GM18511 (cell line): ENCODE results near the gene PPP1R12B.
A peak's percentile ranks its signal among the peaks of the same experiment; 100 is the strongest.

Source experiments
- ATAC-seq: cut with Tn5 transposase; IDR thresholded peaks from one replicate; pipeline ENCODE4 v1.9.1; 2021; ENCODE audit warnings: mild to moderate bottlenecking, moderate library complexity; ENCODE audit not compliant: unreplicated experiment

PPP1R12B gene, protein sequence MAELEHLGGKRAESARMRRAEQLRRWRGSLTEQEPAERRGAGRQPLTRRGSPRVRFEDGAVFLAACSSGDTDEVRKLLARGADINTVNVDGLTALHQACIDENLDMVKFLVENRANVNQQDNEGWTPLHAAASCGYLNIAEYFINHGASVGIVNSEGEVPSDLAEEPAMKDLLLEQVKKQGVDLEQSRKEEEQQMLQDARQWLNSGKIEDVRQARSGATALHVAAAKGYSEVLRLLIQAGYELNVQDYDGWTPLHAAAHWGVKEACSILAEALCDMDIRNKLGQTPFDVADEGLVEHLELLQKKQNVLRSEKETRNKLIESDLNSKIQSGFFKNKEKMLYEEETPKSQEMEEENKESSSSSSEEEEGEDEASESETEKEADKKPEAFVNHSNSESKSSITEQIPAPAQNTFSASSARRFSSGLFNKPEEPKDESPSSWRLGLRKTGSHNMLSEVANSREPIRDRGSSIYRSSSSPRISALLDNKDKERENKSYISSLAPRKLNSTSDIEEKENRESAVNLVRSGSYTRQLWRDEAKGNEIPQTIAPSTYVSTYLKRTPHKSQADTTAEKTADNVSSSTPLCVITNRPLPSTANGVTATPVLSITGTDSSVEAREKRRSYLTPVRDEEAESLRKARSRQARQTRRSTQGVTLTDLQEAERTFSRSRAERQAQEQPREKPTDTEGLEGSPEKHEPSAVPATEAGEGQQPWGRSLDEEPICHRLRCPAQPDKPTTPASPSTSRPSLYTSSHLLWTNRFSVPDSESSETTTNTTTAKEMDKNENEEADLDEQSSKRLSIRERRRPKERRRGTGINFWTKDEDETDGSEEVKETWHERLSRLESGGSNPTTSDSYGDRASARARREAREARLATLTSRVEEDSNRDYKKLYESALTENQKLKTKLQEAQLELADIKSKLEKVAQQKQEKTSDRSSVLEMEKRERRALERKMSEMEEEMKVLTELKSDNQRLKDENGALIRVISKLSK

DNA sequence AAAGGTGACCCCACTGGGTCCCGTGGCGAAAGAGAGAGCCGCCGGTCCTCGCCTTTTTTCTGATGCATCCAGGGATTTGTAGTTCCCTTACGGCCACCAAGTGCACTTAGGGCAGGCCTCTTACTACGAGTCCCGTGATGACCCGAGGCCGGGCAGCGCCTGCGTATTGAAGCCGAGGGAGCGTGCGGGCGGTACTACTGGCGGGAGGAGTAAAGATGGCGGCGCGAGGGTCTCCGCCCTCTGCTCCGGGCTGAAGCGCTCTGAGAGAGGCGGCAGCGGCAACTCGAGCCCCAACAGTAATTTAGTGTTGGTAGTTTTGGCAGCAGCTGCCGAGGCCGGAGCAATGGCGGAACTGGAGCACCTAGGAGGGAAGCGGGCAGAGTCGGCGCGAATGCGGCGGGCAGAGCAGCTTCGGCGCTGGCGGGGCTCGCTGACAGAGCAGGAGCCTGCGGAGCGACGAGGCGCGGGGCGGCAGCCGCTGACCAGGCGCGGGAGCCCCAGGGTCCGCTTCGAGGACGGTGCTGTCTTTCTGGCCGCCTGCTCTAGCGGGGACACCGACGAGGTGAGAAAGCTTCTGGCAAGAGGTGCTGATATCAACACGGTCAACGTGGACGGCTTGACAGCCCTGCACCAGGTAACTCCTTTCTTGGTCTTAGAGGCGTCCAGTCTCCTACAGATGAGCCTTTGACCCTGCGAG lies at the start of gene PPP1R12B:
PPP1R12B (plus strand) TSS at position 191 of the 697 bp plus-strand sequence; CDS start at position 344, 153 bp downstream.
- peak; percentile 96 for ATAC-seq

DNA sequence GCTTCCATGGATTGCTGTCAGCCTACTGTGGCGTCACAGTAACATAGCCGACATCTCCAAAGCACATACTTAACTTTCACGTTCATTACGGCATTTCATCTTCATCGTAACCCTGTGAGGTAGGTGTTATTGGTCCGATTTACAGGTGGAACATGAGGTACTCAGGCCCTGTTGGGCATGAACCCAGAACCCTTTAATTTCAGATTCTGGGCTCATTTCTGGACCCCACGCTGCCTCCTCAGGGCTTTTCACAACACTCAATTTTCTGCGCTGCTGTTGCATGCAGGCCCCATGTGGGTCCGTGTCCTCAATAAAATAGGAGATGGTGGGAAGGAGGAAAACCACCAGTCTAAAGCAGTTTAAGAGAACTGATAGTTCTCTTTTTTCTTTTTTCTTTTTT lies 46.3 kb upstream of the PPP1R12B start:
- no peak for ATAC-seq

DNA sequence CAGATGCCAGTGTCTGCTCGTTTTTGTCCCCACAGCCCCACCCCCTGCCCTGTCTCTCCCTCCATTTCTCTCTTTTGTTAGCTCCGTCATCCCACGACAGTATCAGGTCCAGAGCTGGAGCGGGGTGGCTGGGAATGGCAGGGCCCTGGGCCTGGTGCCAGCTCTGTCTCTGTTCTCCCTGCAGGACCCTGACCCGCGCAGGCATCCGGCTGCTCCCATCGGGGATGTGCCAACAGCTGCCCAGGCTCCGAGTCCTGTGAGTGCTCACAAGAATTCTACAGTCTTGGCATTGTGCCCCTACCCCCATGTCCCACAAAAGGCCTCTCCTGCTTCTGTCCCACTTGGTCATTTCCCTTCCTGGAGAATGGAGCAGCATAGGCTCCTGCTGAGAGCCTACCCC lies 44.1 kb upstream of the PPP1R12B start:
- no peak for ATAC-seq

DNA sequence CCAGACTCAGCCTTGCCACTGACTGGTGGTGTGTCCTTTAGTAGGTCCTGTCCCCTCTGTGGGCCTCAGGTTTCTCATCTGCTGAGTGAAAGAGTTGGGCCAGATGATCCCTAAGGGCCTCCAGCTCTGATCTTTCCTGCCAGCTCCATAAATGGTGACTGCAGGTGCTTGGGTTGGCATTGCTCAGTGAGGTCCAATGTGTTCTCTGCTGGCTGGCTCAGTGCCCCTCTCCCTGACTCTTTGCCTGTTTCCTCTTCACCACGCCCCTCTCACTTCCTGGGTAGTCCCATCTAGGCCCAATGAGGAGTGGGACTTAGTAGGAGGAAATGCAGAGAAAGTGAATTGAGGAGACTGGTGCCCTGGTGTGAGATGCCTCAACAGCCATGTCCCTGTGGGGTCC lies 43.3 kb upstream of the PPP1R12B start:
- ATAC-seq, result no peak

DNA sequence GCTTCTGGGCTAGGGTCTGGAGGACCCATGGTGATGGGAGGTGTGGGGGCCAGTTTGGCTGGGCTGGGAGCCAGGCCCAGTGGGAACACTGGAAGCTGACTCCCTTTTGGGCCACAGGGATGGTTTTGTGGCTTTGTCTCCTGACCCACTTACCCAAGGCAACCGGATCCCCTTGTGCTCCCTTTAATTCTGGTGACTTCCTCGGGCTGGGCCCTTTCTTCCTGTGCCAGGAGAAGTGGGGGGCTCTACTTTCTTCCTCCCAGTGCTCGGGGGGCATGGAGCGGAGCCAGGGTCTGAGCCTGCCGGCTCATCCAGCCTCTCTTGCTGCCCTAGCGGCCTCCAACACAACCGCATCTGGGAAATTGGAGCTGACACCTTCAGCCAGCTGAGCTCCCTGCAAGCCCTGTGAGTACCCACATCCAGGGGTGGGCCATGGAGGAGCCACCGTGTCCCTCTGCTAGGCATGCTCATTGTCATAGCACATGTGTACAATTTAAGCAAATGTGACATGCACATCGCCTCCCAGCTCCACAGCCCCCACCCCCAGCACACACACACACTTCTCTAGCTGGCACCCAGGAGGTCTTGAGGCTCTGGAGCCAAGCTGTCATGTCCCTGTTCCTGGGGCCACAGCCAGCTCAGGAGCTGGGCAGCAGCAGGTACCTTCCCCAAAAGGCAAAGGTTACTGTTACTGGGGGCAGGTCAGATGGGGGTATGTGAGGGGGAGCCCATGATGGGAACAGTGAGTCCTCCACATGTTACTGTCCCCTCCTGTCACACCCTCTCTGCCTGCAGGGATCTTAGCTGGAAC lies 41.8 kb upstream of the PPP1R12B start:
- no peak for ATAC-seq

DNA sequence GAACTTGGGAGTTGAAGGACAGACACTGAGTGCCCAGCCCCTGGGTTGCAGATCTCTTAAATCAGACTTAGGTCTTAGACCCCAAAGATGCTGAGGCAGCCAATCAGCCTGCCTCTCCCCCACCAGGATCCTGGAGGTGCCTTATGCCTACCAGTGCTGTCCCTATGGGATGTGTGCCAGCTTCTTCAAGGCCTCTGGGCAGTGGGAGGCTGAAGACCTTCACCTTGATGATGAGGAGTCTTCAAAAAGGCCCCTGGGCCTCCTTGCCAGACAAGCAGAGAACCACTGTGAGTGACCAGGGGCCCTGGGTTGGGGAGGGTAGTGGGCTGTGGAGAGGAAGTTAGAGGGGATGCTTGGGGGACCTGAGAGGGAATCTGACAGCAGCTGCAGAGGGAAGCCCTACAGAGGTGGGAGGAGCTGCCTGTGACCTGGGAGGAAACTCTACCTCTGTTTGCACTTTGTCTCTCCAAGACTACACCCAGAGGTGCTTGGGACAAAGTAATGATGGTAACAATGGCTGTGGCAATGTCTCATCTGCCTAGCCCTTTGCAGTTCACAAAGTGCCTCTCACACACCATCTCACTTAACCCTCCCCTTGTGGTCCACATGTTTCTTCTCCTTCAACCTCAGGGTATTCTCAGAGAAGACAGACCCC lies 38.3 kb upstream of the PPP1R12B start:
- ATAC-seq, result no peak

DNA sequence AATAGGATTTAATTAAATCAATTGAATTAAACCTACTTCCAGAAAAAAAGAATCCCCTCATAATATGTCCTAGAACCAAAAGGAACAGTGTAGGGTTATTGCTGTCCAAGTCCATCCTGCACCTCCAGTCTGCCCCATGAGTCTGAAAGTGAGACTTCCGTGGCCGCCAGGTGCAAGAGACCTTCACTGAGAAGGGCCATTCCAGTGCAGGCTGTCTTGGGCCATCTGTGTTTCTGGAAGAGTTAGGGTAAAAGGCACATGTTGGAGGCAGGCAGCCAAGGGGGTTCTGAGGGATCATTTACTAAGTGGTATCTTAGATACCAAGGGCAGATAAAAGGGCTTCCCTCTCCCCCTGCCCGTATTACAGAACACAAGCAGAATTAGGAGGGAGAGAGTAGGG lies 37.8 kb upstream of the PPP1R12B start:
- ATAC-seq, result no peak

DNA sequence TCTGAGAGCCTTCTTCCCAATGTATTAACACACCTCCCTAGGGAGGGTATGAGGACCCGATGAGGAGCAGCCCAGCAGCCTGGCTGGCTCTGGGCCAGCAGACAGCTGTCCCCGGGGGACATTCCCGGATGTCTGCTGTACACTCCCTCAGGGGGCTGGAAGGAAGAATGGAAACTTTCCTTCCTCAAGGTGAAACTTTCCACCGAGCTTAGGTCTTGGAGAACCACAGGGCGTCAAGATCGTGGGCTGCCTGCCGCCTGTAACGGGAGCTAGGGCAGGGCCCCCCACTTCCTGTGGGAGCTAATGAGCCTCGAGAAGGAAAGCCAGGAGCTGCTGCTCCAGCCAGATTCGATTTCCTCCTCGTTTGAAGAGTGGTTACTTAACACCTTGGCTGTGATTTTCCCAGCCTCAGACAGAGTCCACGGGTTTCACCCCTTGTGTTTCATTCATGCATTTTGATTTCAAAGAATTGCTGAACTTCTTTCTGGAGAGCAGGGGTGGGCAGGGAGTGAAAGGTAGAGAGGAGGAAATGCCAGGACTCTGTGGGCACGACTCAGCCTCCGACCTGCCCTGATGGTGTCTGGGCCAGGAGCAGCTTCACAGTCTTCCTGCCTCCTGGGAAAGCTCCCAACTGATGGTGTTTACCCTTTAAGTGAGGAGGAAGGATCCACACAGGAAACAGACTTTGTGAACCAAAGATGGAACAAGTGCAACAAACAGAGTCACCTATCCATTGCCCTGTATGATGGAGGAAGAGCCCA lies 36.4 kb upstream of the PPP1R12B start:
- ATAC-seq, result no peak

DNA sequence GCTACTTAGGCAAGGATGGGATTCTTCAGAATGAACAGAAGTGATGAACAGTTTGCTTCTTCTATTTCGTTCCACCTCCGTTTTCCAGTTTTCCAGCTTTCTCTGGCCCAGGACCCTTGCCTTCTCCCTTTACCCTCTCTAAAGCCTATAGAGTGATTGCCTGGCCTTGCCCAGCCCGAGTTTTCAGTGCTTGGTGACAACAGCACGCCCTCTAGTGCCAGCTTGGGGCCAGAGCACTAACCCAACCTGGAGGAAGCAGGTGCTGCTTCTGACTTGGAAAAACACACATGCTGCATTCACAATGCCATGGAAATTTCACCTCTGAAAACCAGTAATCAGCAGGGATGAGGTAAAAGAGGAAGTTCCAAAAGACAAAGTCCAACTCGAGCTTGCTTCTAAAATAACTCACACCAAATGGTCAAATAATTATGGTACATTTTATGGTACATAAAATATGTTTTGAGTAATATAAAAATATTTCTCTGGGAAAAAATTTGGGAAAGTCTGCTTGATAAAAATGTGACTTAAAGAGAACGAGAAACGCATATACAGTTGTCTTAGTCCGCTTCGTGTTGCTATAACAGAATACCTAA lies 32.8 kb upstream of the PPP1R12B start:
- ATAC-seq, result no peak

DNA sequence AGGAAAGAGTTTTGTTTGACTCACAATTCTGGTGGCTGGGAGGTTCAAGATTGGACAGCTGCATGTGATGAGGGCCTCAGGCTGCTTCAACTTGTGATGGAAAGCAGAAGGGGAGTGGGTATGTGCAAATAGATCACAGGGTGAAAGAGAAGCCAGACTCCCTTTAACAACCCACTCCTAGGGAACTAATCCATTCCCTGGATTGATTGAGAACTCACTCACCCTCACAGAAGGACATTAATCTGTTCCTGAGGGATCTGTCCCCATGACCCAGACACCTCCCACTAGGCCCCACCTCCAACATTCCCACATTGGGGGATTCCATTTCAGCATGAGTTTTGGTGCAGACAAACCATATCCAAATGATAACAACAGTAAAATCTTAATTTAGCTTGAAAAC lies 32.3 kb upstream of the PPP1R12B start:
- no peak for ATAC-seq

DNA sequence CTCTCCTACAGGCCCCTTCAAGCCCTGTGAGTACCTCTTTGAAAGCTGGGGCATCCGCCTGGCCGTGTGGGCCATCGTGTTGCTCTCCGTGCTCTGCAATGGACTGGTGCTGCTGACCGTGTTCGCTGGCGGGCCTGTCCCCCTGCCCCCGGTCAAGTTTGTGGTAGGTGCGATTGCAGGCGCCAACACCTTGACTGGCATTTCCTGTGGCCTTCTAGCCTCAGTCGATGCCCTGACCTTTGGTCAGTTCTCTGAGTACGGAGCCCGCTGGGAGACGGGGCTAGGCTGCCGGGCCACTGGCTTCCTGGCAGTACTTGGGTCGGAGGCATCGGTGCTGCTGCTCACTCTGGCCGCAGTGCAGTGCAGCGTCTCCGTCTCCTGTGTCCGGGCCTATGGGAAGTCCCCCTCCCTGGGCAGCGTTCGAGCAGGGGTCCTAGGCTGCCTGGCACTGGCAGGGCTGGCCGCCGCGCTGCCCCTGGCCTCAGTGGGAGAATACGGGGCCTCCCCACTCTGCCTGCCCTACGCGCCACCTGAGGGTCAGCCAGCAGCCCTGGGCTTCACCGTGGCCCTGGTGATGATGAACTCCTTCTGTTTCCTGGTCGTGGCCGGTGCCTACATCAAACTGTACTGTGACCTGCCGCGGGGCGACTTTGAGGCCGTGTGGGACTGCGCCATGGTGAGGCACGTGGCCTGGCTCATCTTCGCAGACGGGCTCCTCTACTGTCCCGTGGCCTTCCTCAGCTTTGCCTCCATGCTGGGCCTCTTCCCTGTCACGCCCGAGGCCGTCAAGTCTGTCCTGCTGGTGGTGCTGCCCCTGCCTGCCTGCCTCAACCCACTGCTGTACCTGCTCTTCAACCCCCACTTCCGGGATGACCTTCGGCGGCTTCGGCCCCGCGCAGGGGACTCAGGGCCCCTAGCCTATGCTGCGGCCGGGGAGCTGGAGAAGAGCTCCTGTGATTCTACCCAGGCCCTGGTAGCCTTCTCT lies 30.3 kb upstream of the PPP1R12B start:
- no peak for ATAC-seq

DNA sequence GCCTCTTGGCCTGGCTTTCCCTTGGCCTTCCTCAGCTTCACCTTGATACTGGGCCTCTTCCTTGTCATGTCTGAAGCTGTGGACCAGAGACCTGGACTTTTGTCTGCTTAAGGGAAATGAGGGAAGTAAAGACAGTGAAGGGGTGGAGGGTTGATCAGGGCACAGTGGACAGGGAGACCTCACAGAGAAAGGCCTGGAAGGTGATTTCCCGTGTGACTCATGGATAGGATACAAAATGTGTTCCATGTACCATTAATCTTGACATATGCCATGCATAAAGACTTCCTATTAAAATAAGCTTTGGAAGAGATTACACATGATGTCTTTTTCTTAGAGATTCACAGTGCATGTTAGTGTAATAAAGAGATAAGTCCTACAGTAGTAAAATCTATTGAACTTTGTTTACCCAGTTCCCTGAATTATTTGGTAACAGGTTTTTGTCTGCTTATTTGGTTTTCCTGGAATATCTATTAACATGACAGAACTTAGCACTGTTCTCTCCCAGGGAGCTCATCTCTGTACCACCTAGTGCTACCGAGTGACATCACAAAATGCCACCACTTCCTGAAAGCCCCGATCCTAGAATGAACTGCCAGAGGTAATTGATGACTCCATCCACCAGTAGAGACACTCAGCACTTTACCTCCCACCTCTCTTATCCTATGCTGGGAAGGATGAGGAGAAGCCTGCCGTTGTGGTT lies 29.0 kb upstream of the PPP1R12B start:
- ATAC-seq, result no peak

DNA sequence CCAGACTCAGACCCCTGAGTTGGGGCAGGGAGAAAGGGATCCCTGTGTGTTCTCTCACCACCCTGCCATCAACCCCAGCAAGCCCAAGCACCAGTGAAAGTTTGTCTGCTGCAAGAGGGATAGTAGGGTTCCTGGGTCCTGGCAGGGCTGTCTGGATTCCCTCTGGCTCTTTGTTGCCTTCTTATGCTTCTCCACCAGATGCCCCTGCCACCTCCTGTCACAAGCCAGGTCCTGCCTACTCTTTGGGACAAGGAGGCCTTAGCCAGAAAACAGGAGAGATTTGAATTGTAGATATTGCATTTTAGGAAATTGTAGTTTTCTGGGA lies 28.5 kb upstream of the PPP1R12B start:
- ATAC-seq, result no peak

DNA sequence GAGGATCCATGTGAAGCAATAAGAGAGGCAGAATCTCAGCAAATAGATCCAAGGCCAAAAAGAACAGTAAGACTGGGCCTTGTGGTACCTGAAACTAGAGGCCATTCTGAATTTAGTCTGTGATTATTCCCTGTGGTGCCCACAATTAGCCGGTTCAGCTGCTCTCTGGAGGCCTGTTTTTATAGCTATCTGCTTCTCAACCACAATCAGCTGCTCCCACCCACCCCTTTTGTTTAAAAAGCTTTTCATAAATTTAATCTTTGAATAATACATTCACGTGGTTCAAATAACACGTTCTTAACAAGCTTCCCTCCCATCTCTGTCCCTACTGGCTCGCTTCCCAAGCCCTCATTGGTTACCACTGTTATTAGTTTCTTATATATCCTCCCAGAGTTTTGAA lies 24.8 kb upstream of the PPP1R12B start:
- ATAC-seq, result no peak

DNA sequence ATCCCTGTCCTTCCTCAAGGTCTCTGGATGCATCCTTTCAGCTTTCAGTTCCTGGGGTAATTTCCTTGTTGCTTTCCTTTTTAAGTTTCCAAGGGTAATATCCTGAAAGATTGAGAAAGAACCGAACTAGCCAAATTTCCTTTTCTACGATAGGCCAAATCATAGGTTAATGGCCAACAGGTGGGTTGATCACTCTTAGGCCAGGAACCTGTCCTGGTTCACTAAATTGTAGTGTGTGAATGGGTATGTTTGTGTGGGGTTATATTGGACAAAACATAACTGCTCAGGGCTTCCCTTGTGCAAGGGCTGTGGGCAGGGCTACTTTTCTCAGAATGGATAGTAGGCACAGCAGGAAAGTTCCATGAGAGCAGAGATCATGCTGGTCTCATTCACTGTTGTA lies 23.9 kb upstream of the PPP1R12B start:
- no peak for ATAC-seq

DNA sequence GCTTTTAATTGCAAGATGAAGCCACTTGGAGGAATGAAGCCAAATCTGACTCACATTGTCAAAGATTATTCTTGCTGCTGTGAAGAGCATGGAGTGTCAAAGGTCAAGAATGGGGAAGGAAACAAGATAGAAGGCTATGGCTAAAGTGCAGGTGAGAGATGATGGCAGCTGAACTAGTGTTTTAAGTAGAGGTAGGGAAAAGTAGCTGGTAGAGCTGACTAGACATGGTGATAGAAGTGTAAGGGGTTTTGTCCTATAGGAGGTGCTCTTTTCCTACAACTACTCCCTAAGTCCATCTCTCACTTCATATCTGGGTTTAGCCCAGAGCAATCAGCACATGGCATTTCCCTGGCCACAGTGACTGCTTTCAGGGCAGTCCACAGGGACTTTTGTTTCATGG lies 18.6 kb upstream of the PPP1R12B start:
- no peak for ATAC-seq

DNA sequence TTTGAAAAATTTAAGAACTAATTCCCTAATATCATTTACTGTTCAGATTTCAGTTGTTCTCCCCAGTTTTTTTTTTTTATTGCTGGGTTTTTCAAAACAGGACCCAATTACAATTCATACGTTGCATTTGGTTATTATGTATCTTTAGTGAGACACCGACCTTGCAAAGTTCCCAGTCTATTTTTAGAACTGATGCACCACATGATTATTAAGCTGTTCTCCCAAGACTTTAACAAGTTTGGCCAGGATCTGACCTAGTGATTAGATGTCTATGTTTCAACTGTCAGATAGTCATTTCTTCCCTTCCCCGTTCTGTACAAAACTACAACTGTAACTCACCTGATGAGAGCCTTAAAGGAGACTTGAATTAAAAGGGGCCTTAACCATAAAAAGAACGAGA lies 14.6 kb upstream of the PPP1R12B start:
- ATAC-seq, result no peak
